NCI-H146 treated with DMSO at 0.1 percent for 48 hours (cell line): ENCODE data around the gene LY86.

Source experiments
- DNase-seq: peaks from one replicate; lab custom pipeline; 2025; ENCODE audit not compliant: unreplicated experiment; lab: John Stamatoyannopoulos, UW

The LY86 gene

DNA sequence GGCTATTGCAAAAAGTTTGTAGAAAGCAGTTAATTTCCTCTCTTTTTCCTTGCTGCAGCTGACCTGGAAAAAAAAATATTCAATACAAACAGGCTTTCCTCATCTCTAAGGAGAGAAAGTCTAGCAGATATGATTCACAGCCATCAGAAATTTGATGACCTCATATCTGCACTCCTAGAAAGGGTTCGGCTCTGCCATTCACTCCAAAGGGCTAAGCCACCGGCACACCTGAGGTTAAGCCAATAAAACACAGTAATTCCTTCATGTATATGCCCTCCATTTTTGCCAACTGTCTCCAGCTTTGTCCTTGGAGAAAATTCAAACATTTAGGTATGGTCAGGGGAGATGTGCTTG is 18.7 kb upstream of the LY86 start:
- DNase-seq, result no peak

- no peak for DNase-seq
These were observed 17.4 kb upstream of the LY86 start for GRCh38 chr6:6570929-6571671.

DNA sequence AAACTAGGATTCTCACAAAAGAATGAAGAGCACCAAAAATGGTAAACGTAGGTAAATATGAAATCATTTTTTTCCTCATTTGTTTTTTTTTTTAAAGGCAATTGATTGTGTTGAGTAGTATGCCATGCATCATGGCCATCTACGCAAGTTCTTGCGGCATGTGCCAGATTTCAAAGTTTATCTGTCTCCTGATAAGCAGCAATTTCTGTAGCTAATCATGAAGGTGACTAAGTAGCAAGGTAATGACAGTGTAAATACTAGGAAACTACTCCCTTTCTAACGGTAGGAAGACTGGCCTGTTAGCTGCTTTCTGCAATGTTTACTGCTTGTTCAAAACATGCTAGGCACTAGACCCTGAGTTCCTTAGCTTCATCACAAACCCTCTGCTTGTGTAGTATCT is 13.4 kb upstream of the LY86 start:
- no peak for DNase-seq

- DNase-seq, result no peak
These were observed 10.8 kb upstream of the LY86 start for GRCh38 chr6:6577735-6578134.

GRCh38 chr6:6579281-6579680 is 9.2 kb upstream of the LY86 start:
- no peak for DNase-seq

GRCh38 chr6:6580225-6580856 is 8.2 kb upstream of the LY86 start:
- no peak for DNase-seq

GRCh38 chr6:6581054-6581453 is 7.5 kb upstream of the LY86 start:
- no peak for DNase-seq

DNA sequence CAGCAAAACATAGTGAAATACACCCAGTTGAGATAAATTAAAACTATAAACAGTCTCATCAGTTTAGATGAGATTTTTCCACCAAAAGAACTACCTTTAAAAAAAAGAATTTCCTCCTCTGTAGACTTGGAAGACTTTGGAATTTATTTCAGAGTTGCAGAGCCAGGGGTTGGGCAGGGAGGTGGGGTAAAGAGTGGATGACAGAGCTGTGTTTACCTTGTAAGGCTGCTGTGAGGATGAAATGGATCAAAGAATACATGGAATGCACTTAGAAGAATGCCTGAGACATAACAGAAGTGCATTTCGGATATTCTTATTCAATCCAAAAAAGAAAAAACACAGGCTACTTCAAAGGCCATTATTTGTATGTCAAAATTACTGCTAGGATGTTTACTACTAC is 6.4 kb upstream of the LY86 start:
- no peak for DNase-seq

GRCh38 chr6:6583836-6584235 is 4.7 kb upstream of the LY86 start:
- no peak for DNase-seq

GRCh38 chr6:6584310-6585002 is 4.1 kb upstream of the LY86 start:
- DNase-seq, result no peak

DNA sequence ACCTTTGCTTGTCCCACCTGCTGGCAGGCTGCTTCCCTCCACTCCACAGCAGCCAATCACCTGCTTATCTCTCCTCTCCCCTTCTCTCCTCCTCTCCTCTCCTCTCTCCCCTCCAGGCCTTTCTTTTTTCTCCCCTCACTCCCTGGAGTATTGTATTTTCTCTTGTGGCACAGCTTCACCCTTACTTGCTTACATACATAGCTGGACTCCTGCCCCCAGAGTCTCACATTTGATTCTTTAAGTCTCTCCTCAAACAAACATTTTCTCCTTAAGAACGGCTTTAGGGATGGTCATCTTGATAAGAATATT is 3.6 kb upstream of the LY86 start:
- no peak for DNase-seq

- no peak for DNase-seq
These were observed 2.4 kb upstream of the LY86 start for GRCh38 chr6:6586167-6586566.

- DNase-seq, result no peak
These were observed 1.6 kb upstream of the LY86 start for GRCh38 chr6:6586671-6587526.

DNA sequence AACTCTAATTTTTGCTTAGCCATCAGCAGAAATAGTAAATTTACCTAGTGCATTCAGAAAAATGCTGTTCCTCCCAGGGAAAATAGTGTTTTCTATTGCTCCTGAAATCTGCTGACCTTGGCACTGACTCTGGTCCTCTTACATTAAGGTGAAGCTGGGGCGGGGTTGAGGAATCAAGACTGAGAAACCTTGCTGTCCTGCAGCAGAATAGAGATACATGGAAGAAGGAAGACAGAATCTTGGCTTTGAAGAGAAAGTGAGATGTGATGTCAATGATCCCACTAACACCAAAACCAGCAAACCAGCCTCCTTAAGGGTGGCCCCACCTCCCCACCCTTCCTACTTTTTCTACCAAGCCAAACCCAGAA is 840 bp upstream of the LY86 start:
- no peak for DNase-seq

DNA sequence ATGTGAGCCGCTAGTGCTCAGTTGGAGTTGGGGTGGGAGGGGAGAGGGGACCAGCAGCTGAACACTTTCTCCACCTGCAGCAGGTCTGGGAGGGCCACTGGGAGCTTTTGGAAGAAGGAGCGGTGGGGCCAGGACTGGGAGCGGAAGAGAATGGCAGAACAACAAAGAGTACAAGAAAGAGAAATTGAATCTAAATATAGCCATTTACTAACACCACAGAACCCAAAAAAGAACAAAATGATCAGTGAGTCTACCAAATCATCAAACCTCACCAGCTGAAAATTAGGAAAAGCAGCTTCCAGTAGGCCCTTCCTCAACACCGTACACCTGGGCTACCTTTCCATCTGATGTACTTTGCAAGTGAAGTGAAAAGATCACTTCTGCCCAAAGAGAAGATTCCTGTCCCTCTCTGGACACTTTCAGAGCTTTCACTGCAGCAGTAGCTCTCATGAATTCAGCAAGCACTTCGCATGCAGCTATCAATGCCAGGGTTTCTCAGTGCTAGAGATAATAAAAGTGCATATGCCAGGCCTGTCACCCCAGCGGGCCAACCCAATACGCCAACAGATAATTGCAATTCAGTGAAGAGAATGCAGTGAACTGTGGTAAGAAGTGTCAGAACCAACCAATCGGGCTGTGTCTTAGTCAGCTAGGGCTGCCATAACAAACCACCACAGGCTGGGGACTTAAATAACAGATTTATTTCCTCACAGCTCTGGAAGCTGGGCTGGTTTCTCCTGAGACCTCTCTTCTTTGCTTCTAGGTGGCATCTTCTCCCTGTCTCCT is 597 bp downstream of the LY86 start:
- no peak for DNase-seq

GRCh38 chr6:6590530-6590929 is 2.0 kb downstream of the LY86 start:
- DNase-seq, result no peak

DNA sequence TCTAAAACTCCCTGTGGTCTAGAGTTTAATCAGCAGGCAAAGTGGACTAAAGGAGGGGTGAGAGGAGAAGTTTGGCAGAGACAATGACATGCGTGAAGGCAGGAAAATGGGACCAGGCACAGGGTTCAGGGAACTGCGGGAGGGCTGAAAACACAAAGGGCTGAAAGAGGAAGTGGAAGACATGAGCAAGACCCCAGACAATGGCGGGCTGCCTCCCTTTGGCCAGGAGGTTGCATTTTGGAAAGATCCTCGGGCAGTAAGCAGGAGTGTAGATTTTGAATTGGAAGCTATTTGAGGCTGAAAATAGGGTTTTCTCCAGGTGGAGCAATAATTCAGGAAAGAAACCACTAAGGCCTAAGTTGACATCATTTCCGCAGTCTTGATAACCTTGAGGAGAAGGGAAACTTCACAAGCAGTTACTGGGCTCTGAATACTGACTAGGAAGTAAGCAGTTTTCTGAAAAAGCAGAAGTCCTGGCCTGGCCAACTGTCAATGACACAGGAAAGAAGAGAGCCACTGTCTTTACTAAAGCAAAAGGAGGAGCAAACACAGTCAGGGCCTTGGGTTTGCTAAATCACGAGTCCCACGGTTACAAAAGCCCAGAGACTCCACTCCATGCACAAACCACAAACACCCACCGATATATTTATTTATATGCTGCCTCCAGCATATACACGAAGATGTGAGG is 3.4 kb downstream of the LY86 start:
- no peak for DNase-seq

DNA sequence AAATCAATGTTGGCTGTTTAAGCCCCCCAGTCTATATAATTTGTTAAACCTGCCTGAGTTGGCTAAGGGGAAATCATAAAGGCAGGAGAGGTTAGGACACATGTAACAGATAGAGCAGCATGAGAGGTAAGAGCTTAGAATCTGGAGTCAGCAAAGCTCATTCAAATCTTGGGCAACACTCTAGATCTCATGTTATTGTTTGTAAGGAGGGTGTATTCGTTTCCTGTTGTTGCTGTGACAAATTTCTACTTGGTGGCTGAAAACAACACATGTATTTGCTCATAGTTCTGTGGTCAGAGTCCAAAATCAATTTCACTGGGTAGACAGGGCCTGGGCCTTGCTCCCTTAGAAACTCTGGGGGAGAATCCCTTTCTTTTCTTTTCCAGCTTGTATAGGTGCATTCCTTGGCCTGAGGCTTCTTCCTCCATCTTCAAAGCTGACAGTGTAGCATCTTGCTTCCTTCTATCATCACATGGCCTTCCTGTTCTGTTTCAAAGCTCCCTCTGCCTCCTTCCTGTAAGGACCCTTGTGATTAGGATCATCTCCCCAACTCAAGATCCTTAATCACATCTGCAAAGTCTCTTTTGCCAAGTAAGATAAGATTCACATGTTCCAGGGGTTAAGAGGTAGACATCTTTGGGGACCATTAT is 4.4 kb downstream of the LY86 start:
- DNase-seq, result no peak

GRCh38 chr6:6593867-6594468 is 5.4 kb downstream of the LY86 start:
- no peak for DNase-seq

DNA sequence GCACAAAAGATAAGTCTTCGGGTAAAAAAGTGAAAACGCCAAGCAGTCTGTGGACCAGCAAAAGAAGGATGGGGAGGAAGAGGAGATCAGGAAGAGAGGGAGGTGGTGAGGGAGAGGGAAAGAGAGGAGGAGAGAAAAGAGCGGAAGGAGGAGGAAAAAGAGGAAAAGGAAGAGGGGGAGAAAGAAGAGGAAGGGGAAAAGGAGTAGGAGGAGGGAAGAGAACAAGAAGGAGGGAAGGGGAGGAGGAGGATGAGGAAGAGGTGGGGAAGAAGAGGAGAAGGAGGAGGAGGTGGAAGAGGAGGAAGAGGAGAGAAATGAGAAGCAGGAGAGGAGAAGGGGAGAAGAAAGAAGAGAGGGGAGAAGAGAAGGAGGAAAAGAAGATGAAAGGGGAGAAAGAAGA is 6.5 kb downstream of the LY86 start:
- DNase-seq, result no peak
